ENCODE results near the gene NUTF2. TPM values are rescaled to one million over a fixed set of nuclear protein-coding genes. Genes with fewer than 3 reads are reported as not detected.
A peak's percentile ranks its signal among the peaks of the same experiment; 100 is the strongest.

NUTF2 gene
- total RNA-seq, 5 donors from 2014 or later (not counting 1 experiment from before 2014, with no cell fraction given) = 37.4 to 55.0 (median 48.3) TPM

- no peak for ATAC-seq (replicated peaks in 1 of 4)
- Histone ChIP-seq H3K36me3 (ENCODE audit: control insufficient read depth in 2 of 2, extremely low read depth in 1 of 2, insufficient read depth in 1 of 2, low read length in 1 of 2) (peaks cover 2% of the 10 kb centered on the region in 2 donors), H3K4me1 (ENCODE audit: control insufficient read depth in 1 of 2, extremely low read depth in 1 of 2, insufficient read depth in 2 of 2, low read length in 2 of 2) (peaks cover 38 to 66% of the 10 kb centered on the region in 2 experiments), H3K27me3 (replicated peaks in 1 of 2; ENCODE audit: control insufficient read depth in 2 of 2, extremely low read depth in 1 of 2, insufficient read depth in 2 of 2, low read length in 1 of 2) (no peaks in the 10 kb centered on the region), H3K4me3 (ENCODE audit: control insufficient read depth in 1 of 2, extremely low read depth in 1 of 2, low read length in 1 of 2) (peak overlapping the region; percentile 77 to 80), H3K27ac (ENCODE audit: low read length) (peak overlapping the region; percentile 67), H3K9me3 (no peaks in the 10 kb centered on the region)
- Mint-ChIP-seq H3K4me3 (peak overlapping the region; percentile 84 to 97 (median 84)), H3K27me3 (no peaks in the 10 kb centered on the region), H3K9me3 (no peaks in the 10 kb centered on the region), H3K4me1 (peaks cover 51 to 55% (median 54%) of the 10 kb centered on the region in 3 donors), H3K36me3 (no peaks in the 10 kb centered on the region), H3K27ac (peak overlapping the region; percentile 90 to 92)
- POLR2A ChIA-PET = no interaction called here
- DNase-seq = peak in 1 of 35 experiments; percentile 17
- CTCF ChIA-PET = interaction anchor here in 1 of 2 donors (0.6 to 1.5 kb wide), 5 partner anchors 11 to 598 kb away, joined by 3 to 5 read pairs (median 4); partner anchors contain the start of genes RANBP10 and TSNAXIP1
- 80% methylated on average over 4 of the region's 5 CpGs for WGBS (ENCODE audit: insufficient coverage)
These were observed 1.3 kb upstream of the NUTF2 start for GRCh38 chr16:67845291-67846062.

GRCh38 chr16:67846063-67846319, 742 bp upstream of the NUTF2 start:
- POLR2A ChIA-PET = no interaction called here
- H3K4me1 ChIP-seq (ENCODE audit: control insufficient read depth in 1 of 2, extremely low read depth in 1 of 2, insufficient read depth in 2 of 2, low read length in 2 of 2) = peaks cover 38 to 66% of the 10 kb centered on the region in 2 experiments
- CTCF ChIA-PET = interaction anchor here in 1 of 2 donors (0.7 to 1.5 kb wide), 3 partner anchors 30 to 598 kb away, joined by 3 to 5 read pairs (median 4); partner anchors contain the start of genes RANBP10 and TSNAXIP1

GRCh38 chr16:67847064-67847861, 530 bp downstream of the NUTF2 start, which contains the start of gene CENPT:
Gene CENPT (minus strand): TSS chr16:67847693. CDS start chr16:67833859, 13,834 bp downstream.
- Histone ChIP-seq H3K9me3 (no peaks in the 10 kb centered on the region), H3K4me3 (ENCODE audit: control insufficient read depth in 1 of 2, extremely low read depth in 1 of 2, low read length in 1 of 2) (peak within 1 kb of the TSS; percentile 77 to 86), H3K27ac (ENCODE audit: low read length) (peak within 1 kb of the TSS; percentile 67), H3K27me3 (replicated peaks in 1 of 2; ENCODE audit: control insufficient read depth in 2 of 2, extremely low read depth in 1 of 2, insufficient read depth in 2 of 2, low read length in 1 of 2) (no peaks in the 10 kb centered on the region), H3K36me3 (ENCODE audit: control insufficient read depth in 2 of 2, extremely low read depth in 1 of 2, insufficient read depth in 1 of 2, low read length in 1 of 2) (peaks cover 2 to 6% of the 10 kb centered on the region in 2 donors), H3K4me1 (ENCODE audit: control insufficient read depth in 1 of 2, extremely low read depth in 1 of 2, insufficient read depth in 2 of 2, low read length in 2 of 2) (peaks cover 36 to 63% of the 10 kb centered on the region in 2 experiments)
- H3K36me3 Mint-ChIP-seq = no peaks in the 10 kb centered on the region
- peak within 1 kb of the TSS; percentile 84 to 97 (median 85) for H3K4me3 Mint-ChIP-seq
- DNase-seq = peak in 3 of 35 experiments; percentile 37 to 68 (median 65)
- H3K27ac Mint-ChIP-seq = peak within 1 kb of the TSS; percentile 90 to 92
- whole genome bisulfite sequencing (ENCODE audit: insufficient coverage) = under 1% methylated on average over 35 of the region's 62 CpGs
- ATAC-seq (replicated peaks in 1 of 4) = peak; percentile 47 to 55 (median 52)
- ChIA-PET CTCF (interaction anchor here in 1 of 2 donors (1.4 kb wide), 1 partner anchor 41 kb away, joined by 5 read pairs; the partner anchor contains the start of genes RANBP10 and TSNAXIP1), POLR2A (no interaction called here)
- peaks cover 45 to 51% (median 50%) of the 10 kb centered on the region in 3 donors for H3K4me1 Mint-ChIP-seq
- H3K9me3 Mint-ChIP-seq = no peaks in the 10 kb centered on the region
- no peaks in the 10 kb centered on the region for H3K27me3 Mint-ChIP-seq

More at GRCh38 chr16:67846063-67846319, 742 bp upstream of the NUTF2 start:
- WGBS (ENCODE audit: insufficient coverage) = no CpG with 5 or more reads among the region's 2 CpGs
- Histone ChIP-seq H3K9me3 (no peaks in the 10 kb centered on the region), H3K27me3 (replicated peaks in 1 of 2; ENCODE audit: control insufficient read depth in 2 of 2, extremely low read depth in 1 of 2, insufficient read depth in 2 of 2, low read length in 1 of 2) (no peaks in the 10 kb centered on the region), H3K27ac (ENCODE audit: low read length) (peak overlapping the region; percentile 67), H3K4me3 (ENCODE audit: control insufficient read depth in 1 of 2, extremely low read depth in 1 of 2, low read length in 1 of 2) (peak overlapping the region; percentile 77 to 80), H3K36me3 (ENCODE audit: control insufficient read depth in 2 of 2, extremely low read depth in 1 of 2, insufficient read depth in 1 of 2, low read length in 1 of 2) (peaks cover 2 to 6% of the 10 kb centered on the region in 2 donors)
- Mint-ChIP-seq H3K36me3 (no peaks in the 10 kb centered on the region), H3K27ac (peak overlapping the region; percentile 90 to 92), H3K9me3 (no peaks in the 10 kb centered on the region), H3K27me3 (no peaks in the 10 kb centered on the region), H3K4me3 (peak overlapping the region; percentile 84 to 97 (median 84)), H3K4me1 (peaks cover 51 to 55% (median 54%) of the 10 kb centered on the region in 3 donors)
- ATAC-seq (replicated peaks in 1 of 4) (no peak), DNase-seq (no peak)

- H3K36me3 ChIP-seq (ENCODE audit: control insufficient read depth in 2 of 2, extremely low read depth in 1 of 2, insufficient read depth in 1 of 2, low read length in 1 of 2) = peaks cover 2 to 6% of the 10 kb centered on the region in 2 donors
- H3K27ac ChIP-seq (ENCODE audit: low read length) = no peak overlapping the region
- H3K9me3 ChIP-seq = no peaks in the 10 kb centered on the region
- peak overlapping the region in 1 of 2 donors; percentile 86 for H3K4me3 ChIP-seq (ENCODE audit: control insufficient read depth in 1 of 2, extremely low read depth in 1 of 2, low read length in 1 of 2)
- DNase-seq = no peak
- H3K36me3 Mint-ChIP-seq = no peaks in the 10 kb centered on the region
- no peaks in the 10 kb centered on the region for H3K9me3 Mint-ChIP-seq
- H3K4me3 Mint-ChIP-seq = peak overlapping the region; percentile 84 to 97 (median 85)
- H3K27ac Mint-ChIP-seq = peak overlapping the region in 1 of 2 donors; percentile 74
- H3K27me3 ChIP-seq (replicated peaks in 1 of 2; ENCODE audit: control insufficient read depth in 2 of 2, extremely low read depth in 1 of 2, insufficient read depth in 2 of 2, low read length in 1 of 2) = no peaks in the 10 kb centered on the region
- no peak for ATAC-seq (replicated peaks in 1 of 4)
- H3K4me1 ChIP-seq (ENCODE audit: control insufficient read depth in 1 of 2, extremely low read depth in 1 of 2, insufficient read depth in 2 of 2, low read length in 2 of 2) = peaks cover 33 to 56% of the 10 kb centered on the region in 2 experiments
- POLR2A ChIA-PET = interaction anchor here (0.6 to 0.8 kb wide), 3 partner anchors 66 to 139 kb away, joined by 3 to 4 read pairs (median 3); partner anchors contain the start of gene GFOD2 (in 1 of the 2)
- CTCF ChIA-PET = interaction anchor here in 1 of 2 donors (0.6 kb wide), 1 partner anchor 42 kb away, joined by 5 read pairs; no protein-coding TSS in a partner anchor
- WGBS (ENCODE audit: insufficient coverage) = 96% methylated on average over 7 of the region's 11 CpGs
- H3K27me3 Mint-ChIP-seq = no peaks in the 10 kb centered on the region
- peaks cover 43 to 49% (median 48%) of the 10 kb centered on the region in 3 donors for H3K4me1 Mint-ChIP-seq
These were observed 1.4 kb downstream of the NUTF2 start for GRCh38 chr16:67848118-67848517.

- WGBS (ENCODE audit: insufficient coverage) = 100% methylated on average over 2 of the region's 3 CpGs
- peaks cover 3% of the 10 kb centered on the region for H3K36me3 Mint-ChIP-seq
- no peak overlapping the region for H3K4me3 Mint-ChIP-seq
These were observed 6.9 kb downstream of the NUTF2 start for GRCh38 chr16:67853670-67854069.

More at GRCh38 chr16:67853670-67854069, 6.9 kb downstream of the NUTF2 start:
- no peaks in the 10 kb centered on the region for H3K9me3 Mint-ChIP-seq
- H3K4me1 ChIP-seq (ENCODE audit: control insufficient read depth in 1 of 2, extremely low read depth in 1 of 2, insufficient read depth in 2 of 2, low read length in 2 of 2) = peaks cover 0 to 30% of the 10 kb centered on the region in 2 experiments
- ATAC-seq (replicated peaks in 1 of 4) (no peak), DNase-seq (no peak)
- H3K27ac Mint-ChIP-seq = no peak overlapping the region
- H3K9me3 ChIP-seq = no peaks in the 10 kb centered on the region
- no peak overlapping the region for H3K27ac ChIP-seq (ENCODE audit: low read length)
- no peaks in the 10 kb centered on the region for H3K27me3 ChIP-seq (replicated peaks in 1 of 2; ENCODE audit: control insufficient read depth in 2 of 2, extremely low read depth in 1 of 2, insufficient read depth in 2 of 2, low read length in 1 of 2)
- no peaks in the 10 kb centered on the region for H3K27me3 Mint-ChIP-seq
- no peak overlapping the region for H3K4me3 ChIP-seq (ENCODE audit: control insufficient read depth in 1 of 2, extremely low read depth in 1 of 2, low read length in 1 of 2)
- H3K36me3 ChIP-seq (ENCODE audit: control insufficient read depth in 2 of 2, extremely low read depth in 1 of 2, insufficient read depth in 1 of 2, low read length in 1 of 2) = peaks cover 2 to 6% of the 10 kb centered on the region in 2 donors
- POLR2A ChIA-PET = no interaction called here
- peaks cover 37 to 42% (median 39%) of the 10 kb centered on the region in 3 donors for H3K4me1 Mint-ChIP-seq
- CTCF ChIA-PET = no interaction called here
